Pancreas (tissue), 10 donors: ENCODE data around the gene ABCD2. TPM values are rescaled to one million over a fixed set of nuclear protein-coding genes. Genes with fewer than 3 reads are reported as not detected.
"Not testable (repeated sequence)": the region's sequence is repeated elsewhere in the genome, so short reads cannot be mapped to it uniquely, and the experiment has no call there.

ENCODE experiments used
- ATAC-seq, 4 donors: fragments of 200-7000 bp; cut with Tn5 transposase; one replicate each; pipeline versions ENCODE4 v1.8.0 to v1.9.1; 2020; ENCODE audit warnings: mild to moderate bottlenecking in 4 of 4, moderate library complexity in 4 of 4
- DNase-seq, 6 donors: peaks; one replicate each; pipeline ENCODE4 v3.0.0-alpha.2; 2020
- FAIRE-seq: peaks from 2 replicates; lab custom pipeline; 2012; peaks lifted over from hg19 to GRCh38; lab: Jason Lieb, UNC
- H3K27ac ChIP-seq, 4 donors: fragments of 200-600 bp; sonication (generic); 1 replicate in 3 of 4; 2 replicates in 1 of 4; pipeline versions ENCODE4 v1.5.0 to v1.8.0; 2020
- H3K27me3 ChIP-seq, 4 donors: fragments of 200-600 bp; one replicate each; pipeline ENCODE4 v1.8.0; 2021
- H3K36me3 ChIP-seq, 3 donors: fragments of 200-600 bp; sonication (generic) in 1 of 3; one replicate each; pipeline versions ENCODE4 v1.5.0 to v1.8.0; 2020 to 2021
- H3K4me1 ChIP-seq, 3 donors: fragments of 200-600 bp; one replicate each; pipeline ENCODE4 v1.8.0; 2021
- H3K4me3 ChIP-seq, 4 donors: fragments of 200-600 bp; sonication (generic) in 2 of 4; one replicate each; pipeline versions ENCODE4 v1.5.0 to v1.8.0; 2020 to 2021
- H3K9me3 ChIP-seq, 4 donors: fragments of 200-600 bp; one replicate each; pipeline ENCODE4 v1.8.0; 2021
- CTCF ChIP-seq, 4 donors: fragments of 200-600 bp; sonication (generic) in 3 of 4; IDR thresholded peaks; one replicate each; pipeline versions ENCODE4 v1.5.0 to v1.8.0; 2021; ENCODE audit warnings: antibody characterized with exemption in 4 of 4
- WGBS, 2 donors: extraction: QIAGEN DNeasy Blood & Tissue Kit; methylation state at CpG; one replicate each; pipeline ENCODE4 v1.1.7; 2013; 5-methylcytosine and 5-hydroxymethylcytosine counted together
- intact Hi-C, 3 donors: fragments of 100-400 bp; cut with DNase I; formaldehyde crosslinking; loops; one replicate each; pipeline versions ENCODE4 v1.11.1 to v1.14.2; 2022
- polyA plus RNA-seq, 2 donors: library from polyadenylated mRNA; stranded (reverse); fragments of 200-250 nt; gene quantifications; one replicate each; pipeline ENCODE4 v1.2.3, GENCODE V29; 2013
- total RNA-seq, 6 donors: library from RNA; stranded (reverse); fragmentation: NEBNext Ultra II Directional in 4 of 6; extraction: Animal tissue kit (Norgen Biotek cat#: 25700) in 4 of 6; gene quantifications; one replicate each; pipeline versions ENCODE4 v1.2.1 to v1.2.4, GENCODE V29; 2021 to 2023
- donor health status: healthy with polysubstance abuse.
- donor health status: DM: no; HTN: no; CAD: no; lungs with moderate emphysema.
- donor health status: DM: no; HTN: no; CAD: no.
- donor health status: control.
- donor health status: control.
- donor health status: Bipolar disorder and iron deficiency.
- donor health status: DM: yes; HTN: yes; CAD: no.
- donor health status: DM: no; HTN: no; CAD: no.
- donor health status: DM: no; HTN: no; CAD: no.
- donor health status: DM: yes; HTN: yes; CAD: no.

Gene ABCD2
- total and polyA plus RNA-seq, 8 donors: 0.03 to 0.38 (median 0.05) TPM; not detected in 1

GRCh38 chr12:39572551-39572950 is 47.1 kb downstream of the ABCD2 start:
- no peak overlapping the region for H3K4me3 ChIP-seq
- H3K9me3 ChIP-seq: no peaks in the 10 kb centered on the region
- H3K4me1 ChIP-seq: no peaks in the 10 kb centered on the region
- H3K27ac ChIP-seq: no peak overlapping the region
- H3K27me3 ChIP-seq: no peaks in the 10 kb centered on the region
- no peak for TF ChIP-seq CTCF (IDR thresholded peaks at IDR 0.05)
- no peaks in the 10 kb centered on the region for H3K36me3 ChIP-seq
- FAIRE-seq (no peak), ATAC-seq (no peak), DNase-seq (no peak)
- intact Hi-C loops: no loop called here

DNA sequence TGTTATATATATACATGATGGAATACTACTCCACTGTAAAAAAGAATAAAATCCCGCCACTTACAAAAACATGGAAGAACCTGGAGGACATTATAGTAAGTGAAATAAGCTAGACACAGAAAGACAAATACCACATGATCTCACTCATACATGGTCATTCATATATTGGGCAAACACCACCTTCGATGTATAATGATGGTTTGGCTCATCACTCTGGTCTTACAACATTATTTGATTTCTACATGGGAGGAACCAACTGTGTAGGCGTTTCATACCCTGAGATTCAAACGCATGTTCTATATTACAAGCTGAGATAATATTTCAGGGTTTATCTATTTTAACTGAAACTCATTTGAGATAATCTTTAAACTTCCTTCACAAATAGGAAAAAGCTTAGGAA is 48.3 kb downstream of the ABCD2 start:
- Histone ChIP-seq H3K27me3 (no peaks in the 10 kb centered on the region), H3K27ac (no peak overlapping the region), H3K36me3 (no peaks in the 10 kb centered on the region), H3K4me3 (no peak overlapping the region), H3K9me3 (no peaks in the 10 kb centered on the region), H3K4me1 (no peaks in the 10 kb centered on the region)
- DNase-seq: no peak
- WGBS, 2 donors: 52 to 57% methylated on average over 4 of the region's 4 CpGs
- intact Hi-C loops: no loop called here
- FAIRE-seq: no peak
- no peak for ATAC-seq
- TF ChIP-seq CTCF (IDR thresholded peaks at IDR 0.05): no peak

- FAIRE-seq: no peak
- no peak for ATAC-seq
- peaks cover 0 to 4% (median 0%) of the 10 kb centered on the region in 4 donors for H3K27me3 ChIP-seq
- no peak for TF ChIP-seq CTCF (IDR thresholded peaks at IDR 0.05)
- intact Hi-C loops: no loop called here
- no peaks in the 10 kb centered on the region for H3K9me3 ChIP-seq
- H3K4me1 ChIP-seq: no peaks in the 10 kb centered on the region
- no peak for DNase-seq
- H3K36me3 ChIP-seq: no peaks in the 10 kb centered on the region
- no peak overlapping the region for H3K27ac ChIP-seq
- H3K4me3 ChIP-seq: no peak overlapping the region
These were observed 66.1 kb downstream of the ABCD2 start for GRCh38 chr12:39553476-39553875.

GRCh38 chr12:39544211-39544610 is 75.4 kb downstream of the ABCD2 start:
- DNase-seq, H3K27me3 ChIP-seq, H3K9me3 ChIP-seq, ATAC-seq, FAIRE-seq, H3K4me3 ChIP-seq, H3K27ac ChIP-seq, H3K4me1 ChIP-seq, H3K36me3 ChIP-seq, intact Hi-C loops: not testable (repeated sequence)
- WGBS, 2 donors: 50 to 52% methylated on average over 2 of the region's 2 CpGs

DNA sequence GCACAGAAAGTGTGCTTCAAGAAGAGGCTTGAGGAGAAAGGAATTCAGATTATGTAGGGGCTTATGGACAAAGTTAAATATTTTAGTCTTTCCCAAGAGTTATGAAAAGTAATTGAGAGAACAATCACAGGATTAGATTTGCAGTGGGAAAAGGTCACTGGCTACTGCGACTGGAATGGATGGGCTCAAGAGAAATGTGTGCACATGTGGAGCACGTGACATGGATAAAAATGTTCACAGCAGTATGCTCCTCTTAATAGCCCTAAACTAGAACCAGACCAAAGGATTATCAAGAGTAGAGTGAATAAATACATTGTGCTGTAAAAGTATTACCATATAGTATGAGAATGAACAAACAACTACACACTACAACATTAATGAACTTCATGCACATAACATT is 78.1 kb downstream of the ABCD2 start:
- DNase-seq: no peak
- intact Hi-C loops: no loop called here
- H3K4me3 ChIP-seq: no peak overlapping the region
- ATAC-seq: no peak
- WGBS, 2 donors: 60 to 69% methylated on average over 2 of the region's 2 CpGs
- no peak for TF ChIP-seq CTCF (IDR thresholded peaks at IDR 0.05)
- no peaks in the 10 kb centered on the region for H3K36me3 ChIP-seq
- no peaks in the 10 kb centered on the region for H3K9me3 ChIP-seq
- H3K27me3 ChIP-seq: no peaks in the 10 kb centered on the region
- FAIRE-seq: no peak
- H3K4me1 ChIP-seq: no peaks in the 10 kb centered on the region
- H3K27ac ChIP-seq: no peak overlapping the region

DNA sequence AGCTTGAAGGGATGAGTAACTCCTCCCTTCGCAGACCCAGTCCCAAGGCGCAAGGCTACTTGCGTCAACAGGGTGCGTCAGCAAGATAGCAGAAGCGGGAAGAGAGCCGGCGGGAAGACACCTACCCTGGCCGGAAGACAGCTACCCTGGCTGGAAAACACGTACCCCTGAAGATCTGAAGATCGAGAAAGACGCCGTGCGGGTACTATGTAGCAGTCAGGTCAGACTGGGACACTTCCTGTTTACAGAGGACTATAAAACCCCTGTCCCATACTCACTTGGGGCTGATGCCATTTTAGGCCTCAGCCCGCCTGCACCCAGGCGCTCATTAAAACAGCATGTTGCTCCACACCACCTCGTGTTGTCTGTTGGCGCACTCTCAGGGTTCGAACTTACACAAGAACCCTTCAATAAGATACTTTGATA is 80.9 kb downstream of the ABCD2 start:
- FAIRE-seq (no peak), DNase-seq (no peak), ATAC-seq (no peak)
- Histone ChIP-seq H3K27ac (no peak overlapping the region), H3K9me3 (no peaks in the 10 kb centered on the region), H3K27me3 (no peaks in the 10 kb centered on the region), H3K4me3 (no peak overlapping the region), H3K36me3 (no peaks in the 10 kb centered on the region), H3K4me1 (no peaks in the 10 kb centered on the region)
- intact Hi-C loops: no loop called here
- WGBS, 2 donors: 86 to 90% methylated on average over 18 of the region's 18 CpGs
- TF ChIP-seq CTCF (IDR thresholded peaks at IDR 0.05): no peak
